GM12875 (cell line): ENCODE data around the gene CELF2.

Source experiments
- H3K4me3 ChIP-seq: one replicate; pipeline ENCODE4 v1.5.1; 2011; ENCODE audit warnings: low read depth, low read length, control low read depth
- TF ChIP-seq, protein P1 (sequence below): IDR thresholded peaks from 2 replicates; pipeline ENCODE4 v1.5.1; 2011; ENCODE audit warnings: low read depth, mild to moderate bottlenecking, control low read depth, inconsistent platforms, low read length, moderate library complexity, borderline replicate concordance; ENCODE audit not compliant: insufficient read depth

The CELF2 gene

DNA sequence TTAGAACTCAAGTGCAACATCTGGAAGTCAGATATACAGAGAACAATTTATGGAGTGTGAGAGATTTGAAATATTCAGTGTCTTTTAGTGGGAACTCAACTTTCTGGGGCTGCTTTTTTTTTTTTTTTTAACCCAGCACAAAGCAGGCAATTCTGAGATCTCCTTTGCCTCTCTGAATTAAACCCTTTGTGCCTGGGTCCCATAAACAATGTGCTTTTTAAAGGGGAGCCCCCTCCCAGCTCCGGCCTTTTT is 146.8 kb downstream of the CELF2 start:
- peak overlapping the region; percentile 92 for H3K4me3 ChIP-seq
- TF ChIP-seq, protein P1, sequence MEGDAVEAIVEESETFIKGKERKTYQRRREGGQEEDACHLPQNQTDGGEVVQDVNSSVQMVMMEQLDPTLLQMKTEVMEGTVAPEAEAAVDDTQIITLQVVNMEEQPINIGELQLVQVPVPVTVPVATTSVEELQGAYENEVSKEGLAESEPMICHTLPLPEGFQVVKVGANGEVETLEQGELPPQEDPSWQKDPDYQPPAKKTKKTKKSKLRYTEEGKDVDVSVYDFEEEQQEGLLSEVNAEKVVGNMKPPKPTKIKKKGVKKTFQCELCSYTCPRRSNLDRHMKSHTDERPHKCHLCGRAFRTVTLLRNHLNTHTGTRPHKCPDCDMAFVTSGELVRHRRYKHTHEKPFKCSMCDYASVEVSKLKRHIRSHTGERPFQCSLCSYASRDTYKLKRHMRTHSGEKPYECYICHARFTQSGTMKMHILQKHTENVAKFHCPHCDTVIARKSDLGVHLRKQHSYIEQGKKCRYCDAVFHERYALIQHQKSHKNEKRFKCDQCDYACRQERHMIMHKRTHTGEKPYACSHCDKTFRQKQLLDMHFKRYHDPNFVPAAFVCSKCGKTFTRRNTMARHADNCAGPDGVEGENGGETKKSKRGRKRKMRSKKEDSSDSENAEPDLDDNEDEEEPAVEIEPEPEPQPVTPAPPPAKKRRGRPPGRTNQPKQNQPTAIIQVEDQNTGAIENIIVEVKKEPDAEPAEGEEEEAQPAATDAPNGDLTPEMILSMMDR, result no peak

GRCh38 chr10:11164803-11165590 is 147.3 kb downstream of the CELF2 start:
- TF ChIP-seq, protein P1, result no peak
- peak overlapping the region; percentile 92 for H3K4me3 ChIP-seq

DNA sequence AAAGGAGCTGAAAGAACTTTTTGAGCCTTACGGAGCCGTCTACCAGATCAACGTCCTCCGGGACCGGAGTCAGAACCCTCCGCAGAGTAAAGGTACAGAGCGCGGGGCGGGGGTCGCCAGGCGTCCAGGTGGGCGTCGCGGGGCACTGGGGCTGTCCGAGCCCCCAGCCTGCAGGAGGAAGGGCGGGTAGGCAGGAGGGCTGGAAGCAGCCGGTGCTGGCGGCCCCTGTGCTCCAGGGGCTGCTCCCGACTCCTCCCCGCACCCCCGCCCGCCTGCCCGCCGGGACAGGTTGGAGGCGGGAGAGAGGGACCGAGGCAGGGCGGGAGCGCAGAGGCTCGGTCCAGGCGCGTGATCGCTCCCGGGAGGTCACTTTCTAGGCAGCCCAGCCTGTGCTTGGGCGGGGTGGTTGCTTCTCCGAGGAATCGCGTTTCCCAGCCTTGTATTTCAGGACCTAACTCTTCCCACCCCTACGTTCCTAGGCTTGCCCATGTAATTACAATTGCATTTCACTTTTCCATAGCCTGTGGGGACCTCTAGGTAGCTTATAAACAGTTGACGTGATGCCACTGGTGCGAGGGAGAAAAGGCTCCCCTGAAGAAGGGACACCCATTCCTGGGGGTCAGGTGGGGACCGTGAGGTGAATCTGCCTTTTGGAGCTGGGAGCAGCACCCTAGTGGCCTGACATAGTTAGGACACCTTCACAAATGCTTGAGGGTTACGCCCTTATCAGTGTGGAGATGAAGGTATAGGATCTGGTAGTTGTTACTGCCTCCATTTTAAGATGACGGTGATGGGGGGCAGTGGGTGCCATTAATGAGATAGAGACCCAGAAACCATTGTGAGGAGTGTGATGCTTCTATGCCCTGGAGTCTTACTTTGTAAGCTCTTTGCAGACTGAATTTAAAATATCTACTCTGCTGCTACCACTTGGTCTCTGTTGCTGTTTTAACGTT is 148.2 kb downstream of the CELF2 start:
- TF ChIP-seq, protein P1, result peak; percentile 75
- peak overlapping the region; percentile 92 for H3K4me3 ChIP-seq

DNA sequence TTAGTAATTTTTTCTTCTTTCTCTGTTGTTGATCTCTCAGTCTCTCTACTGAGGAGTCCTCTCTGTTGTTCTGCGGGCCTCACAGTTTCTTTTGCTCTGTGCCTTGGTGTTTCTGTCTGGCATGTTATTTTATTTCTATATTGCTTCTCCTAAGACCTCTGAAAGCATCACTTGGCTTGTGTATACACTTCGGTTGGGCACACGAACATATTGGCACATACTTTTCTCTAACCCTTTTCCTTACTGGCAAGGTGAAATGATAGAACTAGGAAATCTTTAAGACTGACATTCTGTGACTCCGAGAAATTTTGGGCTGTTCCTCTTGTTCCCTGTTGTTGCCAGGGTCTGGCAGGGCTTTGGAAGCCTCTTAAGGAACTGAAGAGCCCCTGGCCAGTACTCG is 148.9 kb downstream of the CELF2 start:
- peak overlapping the region; percentile 92 for H3K4me3 ChIP-seq

GRCh38 chr10:11167233-11167966 is 149.7 kb downstream of the CELF2 start:
- H3K4me3 ChIP-seq, result peak overlapping the region; percentile 92
- TF ChIP-seq, protein P1, result no peak

More for the DNA sequence above, 148.9 kb downstream of the CELF2 start:
- TF ChIP-seq, protein P1, result no peak

- H3K4me3 ChIP-seq, result peak overlapping the region; percentile 92
- TF ChIP-seq, protein P1, result no peak
Measured at GRCh38 chr10:11168423-11169090, 150.9 kb downstream of the CELF2 start.
